BJ (cell line): ENCODE measurements around the gene STX18. TPM values are rescaled to one million over a fixed set of nuclear protein-coding genes. Genes with fewer than 3 reads are reported as not detected.

Experiments
- CTCF ChIA-PET: fragments of 350-600 bp; formaldehyde crosslinking; extraction: SDS; loops from one replicate; lab custom pipeline; 2021; ENCODE audit warnings: antibody characterized with exemption, inconsistent platforms; lab: Yijun Ruan, JAX
- POLR2A ChIA-PET: fragments of 300-600 bp; sonication (Branson Sonifier 250); formaldehyde crosslinking; extraction: SDS; loops from one replicate; lab custom pipeline; 2021; ENCODE audit warnings: antibody characterized with exemption; lab: Charles Lee
- DNase-seq: peaks from one replicate; pipeline ENCODE4 v3.0.0-alpha.2; 2011; ENCODE audit warnings: low read depth
- H3K27me3 ChIP-seq: 2 replicates; pipeline ENCODE4 v1.6.0; 2011; ENCODE audit warnings: low read length; ENCODE audit not compliant: control insufficient read depth, insufficient read depth
- H3K36me3 ChIP-seq: 2 replicates; pipeline ENCODE4 v1.5.1; 2011; ENCODE audit warnings: low read length; ENCODE audit not compliant: control insufficient read depth, insufficient read depth
- H3K4me3 ChIP-seq: 2 replicates; pipeline ENCODE4 v1.5.1; 2011; ENCODE audit warnings: low read depth, mild to moderate bottlenecking, control low read depth, low read length
- CTCF ChIP-seq: IDR thresholded peaks from 2 replicates; pipeline ENCODE4 v1.5.1; 2011; ENCODE audit warnings: low read depth, mild to moderate bottlenecking, control low read depth, inconsistent platforms, low read length, moderate library complexity; ENCODE audit not compliant: insufficient read depth
- polyA plus RNA-seq: library from polyadenylated mRNA; depleted of rRNA; stranded (reverse); fragments of >200 nt; gene quantifications from 2 replicates; pipeline ENCODE4 v1.2.3, GENCODE V29; 2011

The STX18 gene
- polyA plus RNA-seq, 1 experiment, result 35.6 TPM

- H3K27me3 ChIP-seq, result no peaks in the 10 kb centered on the region
- no peak for TF ChIP-seq CTCF
- DNase-seq, result no peak
- H3K4me3 ChIP-seq, result no peak overlapping the region
- ChIA-PET POLR2A (no interaction called here), CTCF (interaction anchor here (1.0 to 1.6 kb wide), 3 partner anchors 9 to 26 kb away, joined by 3 to 4 read pairs (median 3); no protein-coding TSS in a partner anchor)
- H3K36me3 ChIP-seq, result peaks cover 8% of the 10 kb centered on the region
Observed at GRCh38 chr4:4455210-4455865, 86.5 kb downstream of the STX18 start.

DNA sequence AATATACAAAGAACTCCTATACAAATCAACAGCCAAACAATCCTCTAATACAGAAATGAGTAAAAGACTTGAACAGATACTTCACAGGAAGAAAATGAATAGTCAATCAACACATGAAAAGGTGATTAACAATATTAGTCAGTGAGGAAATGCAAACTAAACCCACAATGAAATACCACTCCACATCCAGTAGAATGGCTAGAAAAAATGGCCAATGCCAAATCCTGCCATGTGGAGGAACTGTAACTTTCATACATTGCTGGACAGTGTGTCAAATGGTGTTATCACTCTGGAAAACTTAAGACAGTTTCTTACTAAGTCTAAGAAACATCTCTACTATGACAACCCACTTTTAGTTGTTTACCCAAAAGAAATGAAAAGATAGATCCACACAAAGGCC lies 95.4 kb downstream of the STX18 start:
- ChIA-PET POLR2A (no interaction called here), CTCF (no interaction called here)
- TF ChIP-seq CTCF, result no peak
- Histone ChIP-seq H3K4me3 (no peak overlapping the region), H3K36me3 (no peaks in the 10 kb centered on the region; the same call in 1 of the 2 replicates), H3K27me3 (no peaks in the 10 kb centered on the region)
- no peak for DNase-seq

GRCh38 chr4:4443821-4444220 lies 98.0 kb downstream of the STX18 start:
- H3K27me3 ChIP-seq, result no peaks in the 10 kb centered on the region
- DNase-seq, result no peak

GRCh38 chr4:4440333-4441061 lies 101.4 kb downstream of the STX18 start:
- no peak for DNase-seq
- CTCF ChIA-PET, result interaction anchor here (1.1 to 2.4 kb wide), 2 partner anchors 9 to 563 kb away, joined by 3 to 12 read pairs; no protein-coding TSS in a partner anchor
- H3K4me3 ChIP-seq, result no peak overlapping the region
- POLR2A ChIA-PET, result no interaction called here
- peaks cover 5% of the 10 kb centered on the region; the same call in 1 of the 2 replicates for H3K36me3 ChIP-seq
- H3K27me3 ChIP-seq, result no peaks in the 10 kb centered on the region
- TF ChIP-seq CTCF, result no peak

More at GRCh38 chr4:4443821-4444220, 98.0 kb downstream of the STX18 start:
- no peaks in the 10 kb centered on the region for H3K36me3 ChIP-seq
- no peak for TF ChIP-seq CTCF
- ChIA-PET POLR2A (no interaction called here), CTCF (interaction anchor here (1.6 kb wide), 1 partner anchor 13 kb away, joined by 8 read pairs; no protein-coding TSS in a partner anchor)
- no peak overlapping the region for H3K4me3 ChIP-seq

- DNase-seq, result no peak
- H3K27me3 ChIP-seq, result no peaks in the 10 kb centered on the region
- no peak overlapping the region for H3K4me3 ChIP-seq
- peaks cover 6% of the 10 kb centered on the region for H3K36me3 ChIP-seq
- CTCF ChIA-PET, result interaction anchor here (1.1 to 2.4 kb wide), 2 partner anchors 9 to 563 kb away, joined by 3 to 12 read pairs; no protein-coding TSS in a partner anchor
- POLR2A ChIA-PET, result no interaction called here
- no peak for TF ChIP-seq CTCF
Observed at GRCh38 chr4:4439782-4440181, 102.1 kb downstream of the STX18 start.
